ENCODE data around the gene RAB36. TPM values are rescaled to one million over a fixed set of nuclear protein-coding genes. Genes with fewer than 3 reads are reported as not detected.

Gene RAB36
- total RNA-seq, 2 experiments from 2014 or later, result 0.77 to 0.87 TPM

- Mint-ChIP-seq H3K27me3 (no peaks in the 10 kb centered on the region), H3K4me1 (ENCODE audit: low read depth) (peaks cover 11% of the 10 kb centered on the region), H3K36me3 (ENCODE audit: low read depth) (no peaks in the 10 kb centered on the region), H3K9me3 (no peaks in the 10 kb centered on the region), H3K4me3 (no peak overlapping the region), H3K27ac (no peak overlapping the region)
- H3K27me3 ChIP-seq (ENCODE audit: control insufficient read depth in 1 of 2, insufficient read depth in 2 of 2, low read length in 2 of 2), result no peaks in the 10 kb centered on the region
- POLR2A ChIA-PET, result interaction anchor here (0.6 kb wide), 1 partner anchor 179 kb away, joined by 3 read pairs; no protein-coding TSS in a partner anchor
- no peaks in the 10 kb centered on the region for H3K9me3 ChIP-seq (ENCODE audit: control insufficient read depth in 1 of 2, insufficient read depth in 1 of 2, low read length in 2 of 2)
- CTCF ChIA-PET, result no interaction called here
- no peak for ATAC-seq (ENCODE audit: poor library complexity)
- H3K36me3 ChIP-seq (ENCODE audit: insufficient read depth, low read length), result no peaks in the 10 kb centered on the region
- no peak overlapping the region for H3K27ac ChIP-seq (ENCODE audit: low read depth in 1 of 2, low read length in 2 of 2)
- no peak for DNase-seq
- intact Hi-C loops (cut with DNase I, micrococcal nuclease), result no loop called here
- H3K4me1 ChIP-seq (ENCODE audit: insufficient read depth, low read length), result peaks cover 23% of the 10 kb centered on the region
- H3K4me3 ChIP-seq (ENCODE audit: low read length), result no peak overlapping the region
- no peak for TF ChIP-seq CTCF (IDR thresholded peaks at IDR 0.05)
Measured at GRCh38 chr22:23153994-23154393, 8.7 kb downstream of the RAB36 start.

DNA sequence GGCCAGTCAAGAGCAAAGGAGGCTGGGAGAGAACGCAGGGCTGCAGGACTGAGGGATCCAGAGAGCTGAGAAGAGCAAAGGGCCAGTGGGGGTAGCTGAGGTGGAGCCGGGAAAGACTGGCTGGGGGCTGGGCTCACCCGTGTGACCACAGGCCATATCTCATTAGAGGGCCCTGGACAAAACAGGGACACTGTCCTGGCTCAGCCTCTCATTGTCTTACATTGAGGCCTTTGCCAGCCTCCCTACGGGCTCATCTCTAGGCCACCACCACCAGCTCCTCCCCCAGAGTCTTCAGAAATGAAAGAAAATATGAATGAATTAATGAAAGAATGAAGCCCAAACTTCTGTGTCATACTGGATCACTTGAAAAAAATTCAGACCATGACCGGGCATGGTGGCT, 9.2 kb downstream of the RAB36 start:
- Histone ChIP-seq H3K27ac (ENCODE audit: low read depth in 1 of 2, low read length in 2 of 2) (no peak overlapping the region), H3K4me1 (ENCODE audit: insufficient read depth, low read length) (peaks cover 23% of the 10 kb centered on the region), H3K36me3 (ENCODE audit: insufficient read depth, low read length) (no peaks in the 10 kb centered on the region), H3K4me3 (ENCODE audit: low read length) (no peak overlapping the region), H3K9me3 (ENCODE audit: control insufficient read depth in 1 of 2, insufficient read depth in 1 of 2, low read length in 2 of 2) (no peaks in the 10 kb centered on the region), H3K27me3 (ENCODE audit: control insufficient read depth in 1 of 2, insufficient read depth in 2 of 2, low read length in 2 of 2) (no peaks in the 10 kb centered on the region)
- Mint-ChIP-seq H3K4me1 (ENCODE audit: low read depth) (peaks cover 11% of the 10 kb centered on the region), H3K27me3 (no peaks in the 10 kb centered on the region), H3K27ac (no peak overlapping the region), H3K9me3 (no peaks in the 10 kb centered on the region), H3K4me3 (no peak overlapping the region), H3K36me3 (ENCODE audit: low read depth) (no peaks in the 10 kb centered on the region)
- intact Hi-C loops (cut with DNase I, micrococcal nuclease), result no loop called here
- ATAC-seq (ENCODE audit: poor library complexity), result no peak
- DNase-seq, result no peak
- no peak for TF ChIP-seq CTCF (IDR thresholded peaks at IDR 0.05)
- POLR2A ChIA-PET, result interaction anchor here (0.6 kb wide), 1 partner anchor 178 kb away, joined by 3 read pairs; no protein-coding TSS in a partner anchor
- CTCF ChIA-PET, result no interaction called here

DNA sequence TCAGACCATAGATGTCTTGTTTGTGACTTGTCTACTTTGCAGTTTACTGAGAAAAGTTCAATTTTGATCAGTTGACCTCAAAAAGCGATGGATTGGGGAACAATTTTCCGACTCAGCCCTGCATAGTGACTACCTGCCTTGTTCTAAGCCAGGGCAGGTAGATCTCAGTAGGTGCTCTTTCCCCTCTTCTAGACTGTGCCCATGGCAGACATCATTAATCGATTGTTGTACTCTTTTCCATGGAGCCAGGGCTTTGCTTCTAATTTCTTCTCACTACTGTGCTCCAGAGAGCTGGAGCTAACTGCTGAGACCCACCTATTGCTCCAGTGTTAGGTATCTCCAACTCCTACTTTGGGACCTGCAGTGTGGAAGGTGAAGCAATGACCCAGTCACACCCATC, 9.9 kb downstream of the RAB36 start:
- Histone ChIP-seq H3K4me3 (ENCODE audit: low read length) (no peak overlapping the region), H3K36me3 (ENCODE audit: insufficient read depth, low read length) (no peaks in the 10 kb centered on the region), H3K27me3 (ENCODE audit: control insufficient read depth in 1 of 2, insufficient read depth in 2 of 2, low read length in 2 of 2) (no peaks in the 10 kb centered on the region), H3K27ac (ENCODE audit: low read depth in 1 of 2, low read length in 2 of 2) (no peak overlapping the region), H3K4me1 (ENCODE audit: insufficient read depth, low read length) (peaks cover 23% of the 10 kb centered on the region), H3K9me3 (ENCODE audit: control insufficient read depth in 1 of 2, insufficient read depth in 1 of 2, low read length in 2 of 2) (no peaks in the 10 kb centered on the region)
- DNase-seq (no peak), ATAC-seq (ENCODE audit: poor library complexity) (no peak)
- no peak for TF ChIP-seq CTCF (IDR thresholded peaks at IDR 0.05)
- no peaks in the 10 kb centered on the region for H3K27me3 Mint-ChIP-seq
- no peak overlapping the region for H3K27ac Mint-ChIP-seq
- POLR2A ChIA-PET, result no interaction called here
- peaks cover 11% of the 10 kb centered on the region for H3K4me1 Mint-ChIP-seq (ENCODE audit: low read depth)
- no peak overlapping the region for H3K4me3 Mint-ChIP-seq
- intact Hi-C loops (cut with DNase I, micrococcal nuclease), result no loop called here
- H3K36me3 Mint-ChIP-seq (ENCODE audit: low read depth), result no peaks in the 10 kb centered on the region
- CTCF ChIA-PET, result no interaction called here
- H3K9me3 Mint-ChIP-seq, result no peaks in the 10 kb centered on the region

Data from CD4-positive, alpha-beta T cell (primary cell).